ENCODE results near the gene METRNL.

METRNL gene

DNA sequence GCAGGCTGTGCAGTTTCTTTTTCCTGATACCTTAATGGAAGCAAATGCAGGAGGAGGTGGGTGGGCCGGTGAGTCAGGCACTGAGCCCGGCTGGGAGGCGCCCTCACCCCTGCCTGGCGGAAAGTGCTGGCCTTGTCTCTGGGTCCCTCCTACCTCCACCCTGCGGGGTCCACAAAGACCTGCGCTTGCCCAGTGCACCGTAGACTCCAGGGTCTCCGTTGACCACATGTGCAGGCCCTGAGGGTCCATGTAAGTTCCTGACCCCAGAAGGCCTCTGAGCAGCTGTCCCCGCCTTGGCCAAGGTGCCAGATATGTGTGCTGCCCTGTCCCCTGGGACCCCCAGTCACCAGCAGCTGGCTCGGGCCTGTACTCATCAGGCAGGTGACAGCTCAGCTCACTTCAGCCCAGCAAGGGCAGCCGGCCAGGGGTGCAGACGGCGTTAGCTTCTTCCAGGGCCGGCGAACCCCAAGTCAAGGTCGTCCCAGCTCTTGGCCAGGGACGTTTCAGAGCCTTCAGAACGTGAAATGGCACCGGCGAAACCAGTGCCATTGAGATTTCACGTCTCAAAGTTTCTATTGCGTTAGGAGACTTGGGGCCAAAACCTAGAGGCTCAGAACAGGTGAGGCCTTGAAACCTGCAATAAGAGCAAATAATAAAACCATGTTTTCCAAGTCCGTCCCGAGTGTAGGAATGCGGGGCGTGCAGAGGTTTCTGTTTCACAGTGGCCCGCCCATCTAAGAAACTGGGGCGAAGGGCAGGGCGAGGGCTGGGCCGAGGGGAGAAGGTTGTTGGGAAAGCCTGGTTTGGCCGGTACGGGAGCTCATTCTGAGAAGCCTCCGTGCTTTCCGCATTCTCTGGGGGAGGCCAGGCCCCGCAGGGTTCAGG, 12.1 kb downstream of the METRNL start:
- H3K36me3 ChIP-seq (ENCODE audit: insufficient read depth, low read length), result peaks cover 77% of the 10 kb centered on the region
- peak overlapping the region; percentile 30 for H3K4me2 ChIP-seq (ENCODE audit: low read length)
- no peak overlapping the region for H3K4me3 ChIP-seq (ENCODE audit: low read length)
- H3K4me1 ChIP-seq (ENCODE audit: control insufficient read depth, insufficient read depth, low read length), result peaks cover 49% of the 10 kb centered on the region
- H3K27me3 ChIP-seq (ENCODE audit: control insufficient read depth, insufficient read depth, low read length), result no peaks in the 10 kb centered on the region
- peak overlapping the region; percentile 36 for H3K9ac ChIP-seq (ENCODE audit: low read depth, low read length)
- no peaks in the 10 kb centered on the region for H3K9me3 ChIP-seq (replicated peaks; ENCODE audit: low read length)

GRCh38 chr17:83092186-83092585, 12.8 kb downstream of the METRNL start:
- no peaks in the 10 kb centered on the region for H3K27me3 ChIP-seq (ENCODE audit: control insufficient read depth, insufficient read depth, low read length)
- H3K9me3 ChIP-seq (replicated peaks; ENCODE audit: low read length), result no peaks in the 10 kb centered on the region
- H3K9ac ChIP-seq (ENCODE audit: low read depth, low read length), result no peak overlapping the region
- peaks cover 42% of the 10 kb centered on the region for H3K4me1 ChIP-seq (ENCODE audit: control insufficient read depth, insufficient read depth, low read length)
- no peak overlapping the region for H3K4me3 ChIP-seq (ENCODE audit: low read length)
- H3K4me2 ChIP-seq (ENCODE audit: low read length), result no peak overlapping the region
- peaks cover 77% of the 10 kb centered on the region for H3K36me3 ChIP-seq (ENCODE audit: insufficient read depth, low read length)

GRCh38 chr17:83092931-83093330, 13.5 kb downstream of the METRNL start:
- H3K9me3 ChIP-seq (replicated peaks; ENCODE audit: low read length), result no peaks in the 10 kb centered on the region
- no peak overlapping the region for H3K4me3 ChIP-seq (ENCODE audit: low read length)
- no peak overlapping the region for H3K4me2 ChIP-seq (ENCODE audit: low read length)
- no peak overlapping the region for H3K9ac ChIP-seq (ENCODE audit: low read depth, low read length)
- H3K36me3 ChIP-seq (ENCODE audit: insufficient read depth, low read length), result peaks cover 73% of the 10 kb centered on the region
- H3K4me1 ChIP-seq (ENCODE audit: control insufficient read depth, insufficient read depth, low read length), result peaks cover 35% of the 10 kb centered on the region
- no peaks in the 10 kb centered on the region for H3K27me3 ChIP-seq (ENCODE audit: control insufficient read depth, insufficient read depth, low read length)

DNA sequence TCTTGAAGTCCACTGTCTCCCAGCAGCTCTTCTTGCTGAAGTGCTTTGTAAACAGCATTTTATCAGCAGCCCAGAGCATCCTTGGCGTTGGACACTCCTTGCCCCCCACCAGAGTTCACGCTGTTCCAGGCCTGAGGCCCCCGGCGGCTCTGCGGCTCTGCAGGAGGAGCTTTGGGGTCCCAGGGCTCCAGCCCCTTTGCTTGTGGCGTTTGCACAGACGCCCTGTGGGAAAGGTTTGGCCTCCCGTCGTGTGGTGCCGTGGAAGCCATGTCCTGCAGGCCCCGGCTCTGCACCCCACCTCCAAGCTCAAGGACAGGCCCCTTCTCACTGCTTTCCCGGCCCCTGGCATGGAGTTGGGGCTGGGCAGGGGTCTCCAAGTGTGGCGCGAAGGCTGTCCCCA, 14.1 kb downstream of the METRNL start:
- Histone ChIP-seq H3K27me3 (ENCODE audit: control insufficient read depth, insufficient read depth, low read length) (no peaks in the 10 kb centered on the region), H3K4me2 (ENCODE audit: low read length) (no peak overlapping the region), H3K9ac (ENCODE audit: low read depth, low read length) (no peak overlapping the region), H3K4me3 (ENCODE audit: low read length) (no peak overlapping the region), H3K4me1 (ENCODE audit: control insufficient read depth, insufficient read depth, low read length) (peaks cover 32% of the 10 kb centered on the region), H3K36me3 (ENCODE audit: insufficient read depth, low read length) (peaks cover 67% of the 10 kb centered on the region), H3K9me3 (replicated peaks; ENCODE audit: low read length) (no peaks in the 10 kb centered on the region)

GRCh38 chr17:83094291-83094690, 14.9 kb downstream of the METRNL start:
- Histone ChIP-seq H3K4me3 (ENCODE audit: low read length) (no peak overlapping the region), H3K9ac (ENCODE audit: low read depth, low read length) (no peak overlapping the region), H3K27me3 (ENCODE audit: control insufficient read depth, insufficient read depth, low read length) (no peaks in the 10 kb centered on the region), H3K36me3 (ENCODE audit: insufficient read depth, low read length) (peaks cover 66% of the 10 kb centered on the region), H3K4me2 (ENCODE audit: low read length) (no peak overlapping the region), H3K4me1 (ENCODE audit: control insufficient read depth, insufficient read depth, low read length) (peaks cover 32% of the 10 kb centered on the region), H3K9me3 (replicated peaks; ENCODE audit: low read length) (no peaks in the 10 kb centered on the region)

GRCh38 chr17:83095016-83095415, 15.6 kb downstream of the METRNL start:
- Histone ChIP-seq H3K36me3 (ENCODE audit: insufficient read depth, low read length) (peaks cover 66% of the 10 kb centered on the region), H3K4me1 (ENCODE audit: control insufficient read depth, insufficient read depth, low read length) (peaks cover 33% of the 10 kb centered on the region), H3K9ac (ENCODE audit: low read depth, low read length) (no peak overlapping the region), H3K27me3 (ENCODE audit: control insufficient read depth, insufficient read depth, low read length) (no peaks in the 10 kb centered on the region), H3K4me2 (ENCODE audit: low read length) (no peak overlapping the region), H3K9me3 (replicated peaks; ENCODE audit: low read length) (no peaks in the 10 kb centered on the region), H3K4me3 (ENCODE audit: low read length) (no peak overlapping the region)

GRCh38 chr17:83096401-83097224, 17.2 kb downstream of the METRNL start:
- peaks cover 34% of the 10 kb centered on the region for H3K4me1 ChIP-seq (ENCODE audit: control insufficient read depth, insufficient read depth, low read length)
- no peak overlapping the region for H3K9ac ChIP-seq (ENCODE audit: low read depth, low read length)
- peaks cover 54% of the 10 kb centered on the region for H3K36me3 ChIP-seq (ENCODE audit: insufficient read depth, low read length)
- H3K4me3 ChIP-seq (ENCODE audit: low read length), result no peak overlapping the region
- no peaks in the 10 kb centered on the region for H3K9me3 ChIP-seq (replicated peaks; ENCODE audit: low read length)
- H3K4me2 ChIP-seq (ENCODE audit: low read length), result no peak overlapping the region
- no peaks in the 10 kb centered on the region for H3K27me3 ChIP-seq (ENCODE audit: control insufficient read depth, insufficient read depth, low read length)

GRCh38 chr17:83097831-83098230, 18.4 kb downstream of the METRNL start:
- H3K9me3 ChIP-seq (replicated peaks; ENCODE audit: low read length), result no peaks in the 10 kb centered on the region
- H3K27me3 ChIP-seq (ENCODE audit: control insufficient read depth, insufficient read depth, low read length), result no peaks in the 10 kb centered on the region
- H3K4me1 ChIP-seq (ENCODE audit: control insufficient read depth, insufficient read depth, low read length), result peaks cover 37% of the 10 kb centered on the region
- no peak overlapping the region for H3K9ac ChIP-seq (ENCODE audit: low read depth, low read length)
- no peak overlapping the region for H3K4me3 ChIP-seq (ENCODE audit: low read length)
- peaks cover 46% of the 10 kb centered on the region for H3K36me3 ChIP-seq (ENCODE audit: insufficient read depth, low read length)
- no peak overlapping the region for H3K4me2 ChIP-seq (ENCODE audit: low read length)

GRCh38 chr17:83098241-83099085, 19.1 kb downstream of the METRNL start:
- H3K9ac ChIP-seq (ENCODE audit: low read depth, low read length), result no peak overlapping the region

DNA sequence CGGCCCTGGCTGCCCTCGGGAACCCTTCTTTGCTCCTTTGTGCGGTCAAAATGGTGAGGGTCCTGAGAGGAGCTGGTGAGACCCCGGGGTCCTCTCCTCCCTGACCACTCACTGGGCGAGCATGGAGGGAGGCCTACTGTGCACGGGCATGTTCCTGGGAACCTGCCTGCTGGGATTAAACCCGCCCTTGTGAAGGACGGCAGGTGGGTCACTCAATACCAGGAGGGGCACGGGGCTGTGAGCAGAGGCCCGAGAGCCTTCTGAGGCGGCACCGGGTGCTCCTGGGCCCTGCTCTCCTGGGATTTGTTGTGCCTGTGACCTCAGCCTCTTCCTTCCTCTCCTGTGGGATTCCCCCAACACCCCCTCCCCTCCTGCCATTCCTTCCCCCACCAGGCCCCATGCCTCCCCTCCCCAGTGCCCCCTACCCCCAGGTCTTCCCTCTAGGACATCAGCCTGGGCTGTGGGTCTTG, 19.7 kb downstream of the METRNL start:
- no peaks in the 10 kb centered on the region for H3K9me3 ChIP-seq (replicated peaks; ENCODE audit: low read length)
- peak overlapping the region; percentile 69 for H3K4me2 ChIP-seq (ENCODE audit: low read length)
- H3K4me3 ChIP-seq (ENCODE audit: low read length), result no peak overlapping the region
- H3K36me3 ChIP-seq (ENCODE audit: insufficient read depth, low read length), result peaks cover 33% of the 10 kb centered on the region
- H3K4me1 ChIP-seq (ENCODE audit: control insufficient read depth, insufficient read depth, low read length), result peaks cover 37% of the 10 kb centered on the region
- H3K9ac ChIP-seq (ENCODE audit: low read depth, low read length), result no peak overlapping the region
- H3K27me3 ChIP-seq (ENCODE audit: control insufficient read depth, insufficient read depth, low read length), result no peaks in the 10 kb centered on the region

More at GRCh38 chr17:83098241-83099085, 19.1 kb downstream of the METRNL start:
- Histone ChIP-seq H3K9me3 (replicated peaks; ENCODE audit: low read length) (no peaks in the 10 kb centered on the region), H3K27me3 (ENCODE audit: control insufficient read depth, insufficient read depth, low read length) (no peaks in the 10 kb centered on the region), H3K4me2 (ENCODE audit: low read length) (no peak overlapping the region), H3K4me3 (ENCODE audit: low read length) (no peak overlapping the region), H3K36me3 (ENCODE audit: insufficient read depth, low read length) (peaks cover 39% of the 10 kb centered on the region), H3K4me1 (ENCODE audit: control insufficient read depth, insufficient read depth, low read length) (peaks cover 37% of the 10 kb centered on the region)

Data from skeletal muscle satellite cell (primary cell).